Inflammatory macrophage treated with lipopolysaccharide for 1 hour (primary cell): ENCODE results near the gene EXOC4.
"Not testable (repeated sequence)": the region's sequence is repeated elsewhere in the genome, so short reads cannot be mapped to it uniquely, and the experiment has no call there.

ENCODE experiments used
- DNase-seq, 2 donors: peaks; one replicate each; pipeline ENCODE4 v3.0.0-alpha.2; 2020 to 2022

Gene EXOC4

DNA sequence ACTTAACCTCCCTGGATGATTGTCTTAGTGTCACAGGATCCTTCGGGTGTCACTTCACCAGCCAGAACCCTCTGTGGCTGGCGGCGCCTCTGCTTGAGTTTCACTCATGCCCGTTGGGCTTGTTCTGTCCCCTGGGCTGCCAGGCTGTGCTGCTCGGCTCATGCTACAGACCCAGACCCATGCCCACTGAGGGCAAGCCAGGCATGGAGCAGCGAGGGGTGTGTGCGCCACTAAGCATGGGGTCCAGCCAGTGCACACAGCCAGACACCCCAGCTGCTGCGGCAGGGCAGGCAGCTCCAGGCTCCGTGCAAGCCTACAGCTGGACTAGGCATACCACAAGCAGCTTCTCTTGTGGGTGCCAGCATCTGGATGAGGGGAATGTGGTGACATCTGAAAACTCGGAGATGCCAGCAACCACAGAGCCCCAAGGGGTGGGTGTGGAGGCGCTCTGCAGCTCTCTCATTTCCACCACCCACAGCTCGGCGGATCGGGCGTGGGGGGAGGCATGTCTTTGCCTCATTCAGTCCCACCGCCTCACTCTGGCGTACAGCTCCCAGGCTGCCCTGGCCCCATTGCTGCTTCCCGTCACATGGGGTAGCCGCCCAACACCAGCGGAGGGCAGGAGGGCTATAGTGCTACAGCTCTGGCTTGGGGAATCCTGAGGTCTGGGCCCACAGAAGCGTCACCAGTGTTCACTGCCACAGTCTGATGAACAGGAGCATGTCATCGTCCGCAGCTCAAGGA lies 604.7 kb downstream of the EXOC4 start:
- no peak for DNase-seq

DNA sequence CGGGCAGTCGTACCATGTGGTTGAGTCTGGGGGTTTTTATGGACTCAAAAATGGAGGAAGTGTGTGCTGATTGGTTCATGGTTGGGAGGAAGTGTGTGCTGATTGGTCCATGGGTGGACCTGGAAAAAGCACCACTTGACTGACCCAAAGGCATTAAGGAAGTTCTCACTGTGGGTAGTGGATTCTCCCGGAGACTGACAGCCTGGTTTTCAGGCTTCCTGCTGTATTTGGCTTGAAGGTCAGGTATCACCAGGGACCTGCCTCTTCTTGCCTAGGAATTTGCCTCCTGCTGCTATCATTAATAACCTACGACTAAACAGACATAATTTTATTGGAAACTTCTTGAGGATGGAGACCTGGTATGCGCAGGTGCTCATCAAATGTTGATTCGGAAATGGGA lies 605.4 kb downstream of the EXOC4 start:
- DNase-seq, result no peak

- no peak for DNase-seq
Observed at GRCh38 chr7:133859231-133859630, 606.4 kb downstream of the EXOC4 start.

DNA sequence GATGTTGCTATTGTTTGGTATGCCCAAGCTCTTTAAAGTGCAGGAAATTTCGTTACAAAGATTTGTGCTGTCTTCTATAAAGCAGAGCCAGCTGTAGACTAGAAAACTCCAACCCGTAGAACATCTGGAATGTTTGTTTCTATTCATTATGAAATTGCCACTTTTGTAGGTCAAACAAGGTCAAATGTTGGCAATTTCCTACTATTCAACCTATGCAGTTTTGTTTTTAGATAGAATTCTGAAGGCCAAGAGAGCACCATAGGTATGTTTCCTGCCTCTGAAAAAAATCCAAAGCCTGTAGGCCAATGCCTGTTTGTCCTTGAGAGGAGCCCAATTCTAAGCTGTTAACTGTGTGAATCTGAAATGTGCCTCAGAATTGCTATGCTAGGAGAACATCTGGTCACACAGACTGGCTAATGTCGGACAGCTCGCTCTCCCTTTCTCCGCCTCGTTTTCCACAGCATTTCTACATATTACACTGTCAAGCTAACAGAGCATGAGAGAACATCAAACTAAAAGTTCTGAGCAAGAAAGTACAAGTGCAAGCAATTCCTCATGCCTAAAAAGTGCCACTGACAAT lies 607.1 kb downstream of the EXOC4 start:
- no peak for DNase-seq

GRCh38 chr7:133860628-133861335 lies 607.9 kb downstream of the EXOC4 start:
- peak in 1 of 2 donors; percentile 4 for DNase-seq

DNA sequence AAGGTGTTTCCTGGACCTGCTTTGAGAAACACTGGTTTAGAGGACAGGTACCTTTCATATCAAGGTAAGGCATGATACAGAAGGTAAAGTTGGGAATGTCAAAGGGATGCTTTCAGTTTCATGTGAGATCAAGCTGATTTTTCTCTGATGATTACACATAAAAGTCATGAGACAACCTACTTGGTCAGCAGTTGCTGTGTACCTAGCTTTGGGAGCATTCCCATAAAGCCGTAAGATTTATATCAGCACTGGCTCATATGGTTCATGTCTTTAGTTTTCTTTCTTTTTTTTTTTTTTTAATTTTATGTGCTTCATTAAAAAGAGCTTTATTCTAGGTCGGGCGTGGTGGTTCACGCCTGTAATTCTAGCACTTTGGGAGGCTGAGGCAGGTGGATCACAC lies 609.0 kb downstream of the EXOC4 start:
- DNase-seq, result no peak

DNA sequence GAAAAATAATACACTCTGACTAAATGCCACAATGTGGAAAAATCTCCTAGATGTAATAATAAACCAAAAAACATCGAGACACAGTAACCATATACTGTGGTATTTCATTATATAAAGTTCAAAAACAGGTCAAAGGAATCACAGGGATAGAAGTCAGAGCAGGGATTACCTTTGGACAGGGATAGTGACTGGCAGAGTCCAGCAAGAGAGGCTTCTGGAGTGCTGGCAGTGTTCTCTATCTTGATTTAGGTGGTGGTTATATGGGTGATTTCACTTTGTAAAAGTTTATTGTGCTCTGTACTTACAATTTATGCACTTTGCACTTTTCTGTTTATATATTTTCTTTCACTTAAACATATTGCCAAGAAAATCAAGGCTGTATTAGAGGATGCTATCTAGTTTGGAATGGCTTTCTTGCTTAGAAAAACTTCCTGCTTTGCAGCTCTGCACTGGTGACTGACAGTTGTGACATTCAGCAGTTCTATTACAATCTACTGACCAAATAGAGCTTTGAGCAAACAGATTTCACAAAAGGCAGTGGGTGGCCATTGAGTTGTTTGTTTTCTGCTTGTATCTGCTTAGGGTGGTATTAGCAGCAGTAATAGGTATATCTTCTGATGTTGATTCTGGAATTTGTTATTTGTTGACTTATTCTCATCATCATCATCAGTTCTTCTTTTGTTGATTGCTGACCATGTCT lies 610.6 kb downstream of the EXOC4 start:
- peak in 1 of 2 donors; percentile 37 for DNase-seq

DNA sequence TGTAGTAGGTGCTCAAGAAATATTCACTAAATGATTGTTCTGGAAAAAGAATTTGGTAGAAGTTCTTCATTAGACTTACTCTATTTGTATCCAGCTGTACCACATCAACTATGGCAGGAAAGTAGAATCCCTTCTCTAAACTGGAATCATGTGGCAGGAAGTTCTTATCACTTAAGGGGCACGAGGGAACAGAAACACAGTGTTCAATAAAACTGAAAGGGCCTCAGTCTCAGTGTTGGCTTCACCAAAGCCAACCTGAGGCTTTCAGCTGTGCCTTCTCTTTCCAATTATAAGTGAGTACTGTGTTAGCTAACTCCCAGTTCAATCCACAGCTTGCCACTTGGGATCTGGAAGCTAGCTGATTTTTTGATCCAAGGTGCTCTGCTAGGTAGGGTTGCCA lies 616.7 kb downstream of the EXOC4 start:
- DNase-seq, result no peak

DNA sequence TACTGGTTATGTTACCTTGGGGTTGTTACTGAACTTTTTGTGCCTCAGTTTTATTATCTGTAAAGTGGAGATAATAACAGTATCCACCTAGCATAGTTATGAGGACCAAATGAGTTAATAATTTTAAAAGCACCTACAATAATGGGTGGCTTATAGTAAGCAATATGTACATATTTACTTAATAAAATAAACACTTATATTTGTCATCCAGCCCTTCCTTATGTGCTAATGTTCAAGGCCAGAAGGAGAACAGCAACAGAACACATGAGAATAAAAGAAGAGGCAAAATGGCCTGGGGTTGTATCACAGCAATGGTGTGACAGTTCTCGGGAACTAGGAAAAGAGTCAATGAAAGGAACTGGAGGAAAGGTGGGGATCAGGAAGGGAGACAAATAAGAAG lies 618.9 kb downstream of the EXOC4 start:
- no peak for DNase-seq

DNA sequence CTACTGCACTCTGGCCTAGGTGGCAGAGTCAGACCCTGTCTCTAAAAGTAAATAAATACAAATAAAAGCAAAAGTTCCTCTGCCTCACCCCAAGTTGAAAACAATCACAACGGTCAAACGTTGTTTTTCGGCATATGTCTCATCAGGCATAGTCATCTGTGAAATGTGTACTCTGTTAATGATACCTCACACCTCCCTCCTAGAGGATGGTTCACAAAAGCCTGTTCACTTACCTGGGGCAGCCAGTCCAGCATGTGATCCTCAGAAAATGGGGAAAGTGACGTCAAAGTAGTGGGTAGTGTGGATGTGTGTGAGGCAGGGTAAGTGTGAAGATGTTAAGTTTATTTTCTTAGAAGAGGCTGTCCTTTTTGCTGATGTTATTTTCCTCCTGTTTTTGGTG lies 620.3 kb downstream of the EXOC4 start:
- DNase-seq, result no peak

DNA sequence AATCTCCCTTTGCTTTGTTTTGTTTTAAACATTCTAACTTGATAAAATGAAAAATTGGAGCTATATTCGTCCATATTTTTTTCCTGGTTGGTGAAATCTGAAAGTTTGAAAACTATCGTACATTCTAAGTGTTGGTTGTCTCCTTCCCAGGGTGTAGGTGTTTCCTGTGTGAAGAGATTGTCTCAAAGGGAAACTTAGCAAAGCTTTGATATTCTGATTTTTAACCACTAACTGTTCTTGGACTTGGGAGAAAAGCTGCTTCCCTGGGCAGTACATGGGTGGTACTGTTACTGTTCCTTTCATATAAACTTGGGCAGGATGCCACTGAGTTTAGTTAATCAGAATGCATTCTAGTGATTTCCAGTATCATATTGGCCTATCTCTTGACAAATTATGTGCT lies 620.8 kb downstream of the EXOC4 start:
- no peak for DNase-seq

GRCh38 chr7:133883591-133883990 lies 630.7 kb downstream of the EXOC4 start:
- DNase-seq, result no peak

DNA sequence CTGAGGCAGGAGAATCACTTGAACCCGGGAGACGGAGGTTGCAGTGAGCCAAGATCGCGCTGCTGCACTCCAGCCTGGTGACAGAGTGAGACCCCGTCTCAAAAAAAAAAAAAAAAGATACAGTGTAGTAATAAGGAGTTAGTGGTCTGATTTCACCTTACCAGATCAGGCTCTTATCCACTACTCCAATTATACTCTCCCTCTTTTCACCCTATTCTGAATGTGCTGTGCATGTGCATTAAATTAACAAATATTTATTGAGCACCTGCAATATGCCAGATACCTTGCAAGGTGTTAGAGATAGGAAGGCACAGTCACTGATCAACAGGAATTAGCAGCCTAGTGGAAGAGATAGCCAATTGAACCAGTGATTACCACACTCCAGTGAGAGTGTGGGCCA lies 632.3 kb downstream of the EXOC4 start:
- DNase-seq, result no peak

DNA sequence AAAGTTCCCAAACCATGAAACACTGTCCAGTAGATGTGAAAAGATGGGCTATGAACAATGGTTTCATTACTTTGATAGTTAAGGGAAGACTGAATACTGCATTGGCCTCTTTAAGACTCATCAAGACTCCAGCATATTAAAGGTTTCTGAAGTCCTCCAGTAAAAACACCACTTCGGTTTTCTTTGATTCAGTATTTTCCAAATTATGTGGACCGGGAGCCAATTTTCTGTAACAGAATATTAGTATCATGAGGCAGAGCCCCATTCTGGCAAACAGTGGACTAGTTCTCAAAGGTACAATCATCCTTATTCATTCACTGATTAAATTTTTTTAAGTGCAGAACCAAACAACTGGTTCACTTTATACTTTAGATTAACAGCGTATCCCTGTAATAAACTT lies 633.2 kb downstream of the EXOC4 start:
- no peak for DNase-seq

- DNase-seq, result no peak
Observed at GRCh38 chr7:133886797-133887196, 633.9 kb downstream of the EXOC4 start.

DNA sequence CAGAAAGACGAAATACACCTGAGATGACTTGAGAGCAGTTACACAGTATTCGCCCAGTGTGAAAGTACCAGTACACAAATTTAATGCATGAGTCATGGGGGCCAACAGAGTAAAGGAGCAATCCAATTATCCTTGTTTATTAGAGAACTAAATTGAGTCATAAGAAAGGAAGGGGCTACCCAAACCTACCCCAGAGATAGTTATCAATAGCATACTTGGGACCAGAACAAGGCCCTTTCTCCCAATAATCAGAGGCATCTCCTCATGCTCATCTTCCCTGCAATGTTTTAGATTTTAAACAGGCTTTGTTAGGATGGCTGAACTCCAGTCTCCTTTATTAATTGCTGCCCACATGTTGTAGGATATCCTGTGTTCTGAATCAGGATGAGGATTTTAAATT lies 634.6 kb downstream of the EXOC4 start:
- DNase-seq, result no peak

- no peak for DNase-seq
Observed at GRCh38 chr7:133888061-133888930, 635.4 kb downstream of the EXOC4 start.

- DNase-seq, result no peak
Observed at GRCh38 chr7:133904776-133905175, 651.9 kb downstream of the EXOC4 start.

GRCh38 chr7:133906553-133906952 lies 653.7 kb downstream of the EXOC4 start:
- not testable (repeated sequence) for DNase-seq

DNA sequence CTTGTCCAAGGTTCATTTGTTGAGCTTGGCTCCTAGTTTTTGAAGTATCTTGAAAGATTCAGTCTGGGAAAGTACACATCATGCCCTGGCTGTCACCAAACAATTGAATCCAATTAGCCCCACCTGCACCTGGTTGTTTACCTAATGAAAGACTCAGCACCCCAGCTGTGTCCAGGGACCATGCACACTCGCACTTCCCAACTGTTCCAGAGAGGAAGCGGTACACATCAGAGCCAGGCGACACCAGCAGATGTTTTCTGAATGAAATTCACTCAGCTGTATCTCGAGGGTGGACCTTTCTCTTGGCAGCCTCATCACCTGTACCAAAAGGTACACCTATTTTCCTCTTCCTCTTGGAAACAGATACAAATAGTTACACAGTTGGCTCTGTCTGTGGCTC lies 657.9 kb downstream of the EXOC4 start:
- no peak for DNase-seq

DNA sequence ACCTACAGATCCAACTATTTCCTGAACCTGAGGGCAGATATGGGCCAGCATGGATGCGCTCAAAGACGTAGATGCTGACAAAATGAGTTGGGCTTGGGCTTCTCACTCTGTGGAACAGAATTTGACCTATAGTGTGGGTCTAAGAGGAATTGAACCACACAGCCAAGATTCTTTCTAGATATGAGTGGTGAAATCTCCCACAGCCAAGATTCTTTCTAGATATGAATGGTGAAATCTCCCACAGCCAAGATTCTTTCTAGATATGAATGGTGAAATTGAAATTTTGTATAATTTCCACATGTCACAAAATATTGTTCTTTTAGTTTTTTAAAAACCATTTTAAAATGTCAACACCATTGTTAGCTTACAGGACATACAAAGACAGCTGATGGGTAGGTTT lies 658.8 kb downstream of the EXOC4 start:
- no peak for DNase-seq

- DNase-seq, result no peak
Observed at GRCh38 chr7:133912916-133913697, 660.2 kb downstream of the EXOC4 start.
